Kidney epithelial cell (primary cell): ENCODE data around the gene ERC2. TPM values are rescaled to one million over a fixed set of nuclear protein-coding genes. Genes with fewer than 3 reads are reported as not detected.

Experiments used
- DNase-seq: peaks from one replicate; pipeline ENCODE4 v3.0.0-alpha.2; 2010; ENCODE audit warnings: low read depth
- H3K27me3 ChIP-seq: 2 replicates; pipeline ENCODE4 v1.6.0; 2011; ENCODE audit warnings: low read length; ENCODE audit not compliant: control insufficient read depth, insufficient read depth
- H3K36me3 ChIP-seq: 2 replicates; pipeline ENCODE4 v1.5.1; 2011; ENCODE audit warnings: low read length; ENCODE audit not compliant: control insufficient read depth, insufficient read depth
- H3K4me3 ChIP-seq: 2 replicates; pipeline ENCODE4 v1.5.1; 2011; ENCODE audit warnings: low read depth, mild to moderate bottlenecking, control low read depth, low read length
- total RNA-seq: library from RNA; depleted of rRNA; stranded (reverse); fragments of >200 nt; gene quantifications from 2 replicates; pipeline ENCODE4 v1.2.3, GENCODE V29; 2015
- TF ChIP-seq, protein P1 (sequence below): IDR thresholded peaks from 2 replicates; pipeline ENCODE4 v1.5.1; 2011; ENCODE audit warnings: mild to moderate bottlenecking, moderate library complexity, low read length, control low read depth, inconsistent platforms; ENCODE audit not compliant: insufficient read depth, poor library complexity, severe bottlenecking

Gene ERC2
- total RNA-seq, 1 donor from 2014 or later, result 17.0 TPM

DNA sequence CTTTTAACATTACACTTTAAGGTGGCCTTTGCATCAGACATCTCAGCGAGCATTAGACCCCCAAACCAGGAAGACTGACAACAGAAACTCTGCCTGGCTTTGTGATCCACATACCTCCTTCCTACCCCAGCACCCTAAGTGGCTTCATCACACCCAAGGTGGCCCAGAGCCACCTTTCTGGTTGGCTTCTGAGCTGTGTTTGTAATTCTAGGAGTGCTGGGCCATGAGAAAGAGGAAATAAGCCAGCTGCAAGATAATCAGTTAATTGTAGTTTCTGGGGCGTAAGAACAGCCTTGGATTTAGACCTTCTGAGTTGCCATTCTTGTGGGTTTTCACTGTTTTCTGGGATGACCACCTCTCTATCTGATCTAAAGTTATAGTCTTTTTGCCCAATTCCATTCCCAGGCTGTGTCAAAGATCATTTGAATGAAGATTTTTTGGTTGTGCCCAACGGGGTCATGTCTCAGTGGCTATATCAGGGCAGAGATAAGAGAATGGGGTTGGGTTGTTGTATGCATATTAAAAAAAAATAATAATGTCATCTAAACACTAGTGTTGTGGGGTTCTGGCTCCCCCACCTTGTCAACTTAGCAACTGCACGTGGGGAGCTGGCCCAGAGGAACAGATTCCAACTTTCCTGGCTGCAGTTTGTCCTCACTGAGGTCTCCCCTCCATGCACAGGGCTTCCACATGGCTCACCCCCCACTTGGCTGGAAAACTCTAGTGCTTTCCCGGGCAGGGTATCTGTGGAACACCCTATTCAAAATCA, 746.4 kb downstream of the ERC2 start:
- Histone ChIP-seq H3K36me3 (no peaks in the 10 kb centered on the region), H3K27me3 (no peaks in the 10 kb centered on the region), H3K4me3 (no peak overlapping the region)
- TF ChIP-seq, protein P1, sequence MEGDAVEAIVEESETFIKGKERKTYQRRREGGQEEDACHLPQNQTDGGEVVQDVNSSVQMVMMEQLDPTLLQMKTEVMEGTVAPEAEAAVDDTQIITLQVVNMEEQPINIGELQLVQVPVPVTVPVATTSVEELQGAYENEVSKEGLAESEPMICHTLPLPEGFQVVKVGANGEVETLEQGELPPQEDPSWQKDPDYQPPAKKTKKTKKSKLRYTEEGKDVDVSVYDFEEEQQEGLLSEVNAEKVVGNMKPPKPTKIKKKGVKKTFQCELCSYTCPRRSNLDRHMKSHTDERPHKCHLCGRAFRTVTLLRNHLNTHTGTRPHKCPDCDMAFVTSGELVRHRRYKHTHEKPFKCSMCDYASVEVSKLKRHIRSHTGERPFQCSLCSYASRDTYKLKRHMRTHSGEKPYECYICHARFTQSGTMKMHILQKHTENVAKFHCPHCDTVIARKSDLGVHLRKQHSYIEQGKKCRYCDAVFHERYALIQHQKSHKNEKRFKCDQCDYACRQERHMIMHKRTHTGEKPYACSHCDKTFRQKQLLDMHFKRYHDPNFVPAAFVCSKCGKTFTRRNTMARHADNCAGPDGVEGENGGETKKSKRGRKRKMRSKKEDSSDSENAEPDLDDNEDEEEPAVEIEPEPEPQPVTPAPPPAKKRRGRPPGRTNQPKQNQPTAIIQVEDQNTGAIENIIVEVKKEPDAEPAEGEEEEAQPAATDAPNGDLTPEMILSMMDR, result peak; percentile 52
- DNase-seq, result no peak

DNA sequence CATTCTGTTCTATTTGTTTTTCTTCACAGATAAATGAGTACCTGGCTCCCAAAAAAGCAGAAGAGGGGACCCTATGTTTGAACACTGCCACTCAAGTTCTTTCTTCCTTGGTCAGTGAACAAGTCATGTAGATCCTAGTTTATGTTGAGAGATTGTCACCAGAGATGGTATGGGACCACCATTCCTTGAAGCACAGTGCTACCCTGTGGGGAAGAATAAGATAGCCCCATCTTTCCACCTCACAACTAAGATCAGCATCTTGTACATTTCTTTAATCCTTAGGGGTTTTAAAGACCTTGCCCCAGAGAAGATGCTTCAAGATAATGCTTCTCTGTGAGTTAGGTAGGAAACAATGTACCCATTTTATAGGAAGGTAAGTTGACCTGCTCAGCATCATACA, 747.7 kb downstream of the ERC2 start:
- no peak for DNase-seq

DNA sequence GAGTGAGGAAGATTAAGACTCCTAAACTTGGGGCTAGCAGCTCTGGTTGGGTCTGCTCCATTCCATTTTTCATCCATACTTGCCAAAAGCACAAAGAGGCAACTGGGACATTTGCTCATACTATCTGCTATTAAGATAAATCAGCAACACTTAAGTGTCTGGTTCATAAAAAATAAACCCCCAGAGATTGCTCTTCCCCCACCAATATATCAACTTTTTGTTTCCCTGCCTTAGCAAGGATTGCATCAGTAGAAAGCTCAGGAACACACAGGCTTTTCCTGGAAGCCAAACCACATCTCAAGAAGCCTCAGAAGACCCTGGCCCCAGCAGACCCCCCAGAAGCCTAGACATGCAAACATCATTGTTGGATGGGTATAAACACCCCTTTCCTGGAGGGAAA, 748.8 kb downstream of the ERC2 start:
- Histone ChIP-seq H3K4me3 (no peak overlapping the region), H3K36me3 (no peaks in the 10 kb centered on the region), H3K27me3 (no peaks in the 10 kb centered on the region)
- TF ChIP-seq, protein P1, result no peak
- no peak for DNase-seq

More for the DNA sequence above, 747.7 kb downstream of the ERC2 start:
- Histone ChIP-seq H3K36me3 (no peaks in the 10 kb centered on the region), H3K4me3 (no peak overlapping the region), H3K27me3 (no peaks in the 10 kb centered on the region)
- TF ChIP-seq, protein P1, result no peak

GRCh38 chr3:55719006-55719405, 749.3 kb downstream of the ERC2 start:
- H3K4me3 ChIP-seq, result no peak overlapping the region
- no peaks in the 10 kb centered on the region for H3K27me3 ChIP-seq
- no peaks in the 10 kb centered on the region for H3K36me3 ChIP-seq
- no peak for DNase-seq
- TF ChIP-seq, protein P1, result no peak

- DNase-seq, result no peak
Measured at GRCh38 chr3:55718521-55718921, 749.7 kb downstream of the ERC2 start.

More at GRCh38 chr3:55718521-55718921, 749.7 kb downstream of the ERC2 start:
- no peak overlapping the region for H3K4me3 ChIP-seq
- H3K27me3 ChIP-seq, result no peaks in the 10 kb centered on the region
- H3K36me3 ChIP-seq, result no peaks in the 10 kb centered on the region
- TF ChIP-seq, protein P1, result no peak
